Left lung (tissue), 10 donors: ENCODE results near the gene FAM13A. TPM values are rescaled to one million over a fixed set of nuclear protein-coding genes. Genes with fewer than 3 reads are reported as not detected.

Source experiments
- ATAC-seq: fragments of 200-7000 bp; cut with Tn5 transposase; one replicate; pipeline ENCODE4 v1.9.1; 2020; ENCODE audit warnings: moderate library complexity
- DNase-seq, 4 donors: peaks; one replicate each; pipeline ENCODE4 v3.0.0-alpha.2; 2013 to 2020
- H3K27ac ChIP-seq, 2 donors: fragments of 200-600 bp; sonication (generic) in 1 of 2; one replicate each; pipeline versions ENCODE4 v1.5.0 to v1.8.0; 2020 to 2021
- H3K27me3 ChIP-seq, 2 donors: fragments of 200-600 bp; sonication (generic) in 1 of 2; one replicate each; pipeline versions ENCODE4 v1.5.0 to v1.8.0; 2020 to 2021
- H3K36me3 ChIP-seq, 2 donors: fragments of 200-600 bp; sonication (generic) in 1 of 2; one replicate each; pipeline versions ENCODE4 v1.5.0 to v1.8.0; 2020 to 2021
- H3K4me1 ChIP-seq, 2 donors: fragments of 200-600 bp; one replicate each; pipeline ENCODE4 v1.8.0; 2021
- H3K4me3 ChIP-seq, 2 donors: fragments of 200-600 bp; sonication (generic) in 1 of 2; one replicate each; pipeline versions ENCODE4 v1.5.0 to v1.8.0; 2020 to 2021; ENCODE audit warnings: mild to moderate bottlenecking in 1 of 2
- H3K9me3 ChIP-seq, 2 donors: fragments of 200-600 bp; sonication (generic) in 1 of 2; one replicate each; pipeline versions ENCODE4 v1.5.0 to v1.8.0; 2020 to 2021
- intact Hi-C, 2 donors: fragments of 100-400 bp; cut with DNase I; formaldehyde crosslinking; loops; one replicate each; pipeline versions ENCODE4 v1.11.2 to v1.14.2; 2022
- polyA plus RNA-seq, 6 donors: library from polyadenylated mRNA; unstranded; fragments of 120-200 nt; gene quantifications; one replicate each; pipeline ENCODE4 v1.2.1, GENCODE V29; 2013; ENCODE audit not compliant: insufficient read length in 6 of 6
- total RNA-seq, 2 donors: library from RNA; stranded (reverse); fragmentation: NEBNext Ultra II Directional; extraction: Animal tissue kit (Norgen Biotek cat#: 25700); gene quantifications; one replicate each; pipeline ENCODE4 v1.2.1, GENCODE V29; 2021
- TF ChIP-seq, protein P1 (sequence below), 2 donors: fragments of 200-600 bp; sonication (generic) in 1 of 2; IDR thresholded peaks; one replicate each; pipeline versions ENCODE4 v1.5.0 to v1.8.0; 2021; ENCODE audit warnings: antibody characterized with exemption in 2 of 2
- donor health status: DM: no; HTN: yes; CAD: no.
- donor health status: DM: no; HTN: no; CAD: no.

Gene FAM13A
- total and polyA plus RNA-seq, 8 donors = 22.2 to 69.5 (median 52.2) TPM

- ATAC-seq (no peak), DNase-seq (no peak)
- Histone ChIP-seq H3K27me3 (no peaks in the 10 kb centered on the region), H3K36me3 (no peaks in the 10 kb centered on the region), H3K4me1 (no peaks in the 10 kb centered on the region), H3K9me3 (no peaks in the 10 kb centered on the region), H3K4me3 (no peak overlapping the region), H3K27ac (no peak overlapping the region)
- intact Hi-C loops = no loop called here
- TF ChIP-seq, protein P1, sequence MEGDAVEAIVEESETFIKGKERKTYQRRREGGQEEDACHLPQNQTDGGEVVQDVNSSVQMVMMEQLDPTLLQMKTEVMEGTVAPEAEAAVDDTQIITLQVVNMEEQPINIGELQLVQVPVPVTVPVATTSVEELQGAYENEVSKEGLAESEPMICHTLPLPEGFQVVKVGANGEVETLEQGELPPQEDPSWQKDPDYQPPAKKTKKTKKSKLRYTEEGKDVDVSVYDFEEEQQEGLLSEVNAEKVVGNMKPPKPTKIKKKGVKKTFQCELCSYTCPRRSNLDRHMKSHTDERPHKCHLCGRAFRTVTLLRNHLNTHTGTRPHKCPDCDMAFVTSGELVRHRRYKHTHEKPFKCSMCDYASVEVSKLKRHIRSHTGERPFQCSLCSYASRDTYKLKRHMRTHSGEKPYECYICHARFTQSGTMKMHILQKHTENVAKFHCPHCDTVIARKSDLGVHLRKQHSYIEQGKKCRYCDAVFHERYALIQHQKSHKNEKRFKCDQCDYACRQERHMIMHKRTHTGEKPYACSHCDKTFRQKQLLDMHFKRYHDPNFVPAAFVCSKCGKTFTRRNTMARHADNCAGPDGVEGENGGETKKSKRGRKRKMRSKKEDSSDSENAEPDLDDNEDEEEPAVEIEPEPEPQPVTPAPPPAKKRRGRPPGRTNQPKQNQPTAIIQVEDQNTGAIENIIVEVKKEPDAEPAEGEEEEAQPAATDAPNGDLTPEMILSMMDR (IDR thresholded peaks at IDR 0.05) = no peak
These were observed 176.3 kb downstream of the FAM13A start for GRCh38 chr4:88880501-88881226.

- H3K4me1 ChIP-seq = no peaks in the 10 kb centered on the region
- no peak for DNase-seq
- no peak overlapping the region for H3K27ac ChIP-seq
- H3K9me3 ChIP-seq = no peaks in the 10 kb centered on the region
- TF ChIP-seq, protein P1 (IDR thresholded peaks at IDR 0.05) = no peak
- no peak overlapping the region for H3K4me3 ChIP-seq
- intact Hi-C loops = no loop called here
- H3K27me3 ChIP-seq = no peaks in the 10 kb centered on the region
- no peak for ATAC-seq
- H3K36me3 ChIP-seq = no peaks in the 10 kb centered on the region
These were observed 177.0 kb downstream of the FAM13A start for GRCh38 chr4:88879991-88880390.

GRCh38 chr4:88878642-88879041 is 178.3 kb downstream of the FAM13A start:
- Histone ChIP-seq H3K27me3 (no peaks in the 10 kb centered on the region), H3K9me3 (no peaks in the 10 kb centered on the region), H3K4me3 (no peak overlapping the region), H3K4me1 (no peaks in the 10 kb centered on the region), H3K27ac (no peak overlapping the region), H3K36me3 (no peaks in the 10 kb centered on the region)
- ATAC-seq = no peak
- intact Hi-C loops = no loop called here
- DNase-seq = no peak
- TF ChIP-seq, protein P1 (IDR thresholded peaks at IDR 0.05) = no peak

- H3K9me3 ChIP-seq = no peaks in the 10 kb centered on the region
- intact Hi-C loops = no loop called here
- DNase-seq (no peak), ATAC-seq (no peak)
- no peak overlapping the region for H3K27ac ChIP-seq
- no peaks in the 10 kb centered on the region for H3K4me1 ChIP-seq
- TF ChIP-seq, protein P1 (IDR thresholded peaks at IDR 0.05) = no peak
- H3K27me3 ChIP-seq = no peaks in the 10 kb centered on the region
- no peaks in the 10 kb centered on the region for H3K36me3 ChIP-seq
- no peak overlapping the region for H3K4me3 ChIP-seq
These were observed 186.6 kb downstream of the FAM13A start for GRCh38 chr4:88870428-88870827.

DNA sequence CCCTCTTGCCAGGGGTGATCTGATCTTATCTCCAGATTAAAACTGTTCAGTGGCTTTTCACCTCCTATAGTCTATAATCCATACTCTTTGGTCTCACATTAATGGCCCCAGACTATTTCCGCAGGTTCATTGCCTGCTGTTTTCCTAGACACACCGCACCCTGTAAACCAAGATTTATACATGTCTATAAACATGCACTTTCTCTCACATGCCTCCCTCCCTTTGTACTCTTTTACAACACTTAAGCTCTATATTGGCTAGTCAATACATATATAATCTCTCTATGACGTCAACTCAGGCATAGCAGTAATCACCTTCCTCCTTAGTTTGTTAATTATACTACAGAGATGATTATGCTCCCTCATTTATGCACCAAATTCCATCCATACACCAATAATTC is 188.5 kb downstream of the FAM13A start:
- no peak overlapping the region for H3K4me3 ChIP-seq
- DNase-seq (no peak), ATAC-seq (no peak)
- H3K36me3 ChIP-seq = no peaks in the 10 kb centered on the region
- no peaks in the 10 kb centered on the region for H3K4me1 ChIP-seq
- intact Hi-C loops = no loop called here
- no peaks in the 10 kb centered on the region for H3K27me3 ChIP-seq
- no peaks in the 10 kb centered on the region for H3K9me3 ChIP-seq
- H3K27ac ChIP-seq = no peak overlapping the region
- TF ChIP-seq, protein P1 (IDR thresholded peaks at IDR 0.05) = no peak
